HepG2 (cell line): ENCODE measurements around the gene CHST14. TPM values are rescaled to one million over a fixed set of nuclear protein-coding genes. Genes with fewer than 3 reads are reported as not detected.

Experiments
- ATAC-seq: fragments of 200-7000 bp; cut with Tn5 transposase; 3 replicates; pipeline ENCODE4 v1.9.1; 2020; ENCODE audit warnings: mild to moderate bottlenecking, moderate library complexity
- BruUV-seq: library from RNA; stranded (reverse); fragments of 400-500 nt; replicated peaks from 2 replicates; lab custom pipeline; 2021; lab: Mats Ljungman, UMichigan
- CTCF ChIA-PET: fragments of 300-600 bp; formaldehyde crosslinking; extraction: SDS; loops from one replicate; lab custom pipeline; 2021; ENCODE audit warnings: low total read pairs, inconsistent platforms, low intra/inter-chr PET ratio; lab: Yijun Ruan, JAX
- POLR2A ChIA-PET: fragments of 350-600 bp; sonication (Branson Sonifier 250); formaldehyde crosslinking; loops from one replicate; lab custom pipeline; 2020; ENCODE audit warnings: antibody characterized with exemption, inconsistent platforms; lab: Yijun Ruan, JAX
- DNase-seq: peaks from one replicate; pipeline ENCODE4 v3.0.0-alpha.2; 2015; ENCODE audit warnings: low spot score
- FAIRE-seq: peaks from 3 replicates; lab custom pipeline; 2011; peaks lifted over from hg19 to GRCh38; lab: Jason Lieb, UNC
- H2AFZ ChIP-seq: one replicate; pipeline ENCODE4 v1.6.1; 2011; ENCODE audit warnings: low read length, inconsistent platforms
- H3K27ac ChIP-seq: fragments of 300-600 bp; 3 replicates; pipeline ENCODE4 v1.8.0; 2011; ENCODE audit warnings: mixed run types, mild to moderate bottlenecking, mixed read lengths, low read length, inconsistent platforms; ENCODE audit not compliant: insufficient read depth; ENCODE audit errors: extremely low read length
- H3K27me3 ChIP-seq, 2 experiments: fragments of 200-600 bp in 1 of 2; 2 replicates in 1 of 2; 3 replicates in 1 of 2; pipeline versions ENCODE4 v1.6.0 to v1.8.0; 2011; ENCODE audit warnings: low read length in 2 of 2, mild to moderate bottlenecking in 2 of 2, moderate library complexity in 2 of 2, inconsistent platforms in 1 of 2; ENCODE audit not compliant: insufficient read depth in 2 of 2, control insufficient read depth in 1 of 2
- H3K36me3 ChIP-seq, 2 experiments: fragments of 200-600 bp in 1 of 2; replicated peaks in 1 of 2; 2 replicates in 1 of 2; 3 replicates in 1 of 2; pipeline versions ENCODE4 v1.5.1 to v1.8.0; 2011; ENCODE audit warnings: low read length in 2 of 2, inconsistent platforms in 1 of 2; ENCODE audit not compliant: insufficient read depth in 2 of 2, control insufficient read depth in 1 of 2
- H3K4me1 ChIP-seq: 2 replicates; pipeline ENCODE4 v1.5.1; 2012; ENCODE audit warnings: low read length, inconsistent platforms; ENCODE audit not compliant: insufficient read depth
- H3K4me2 ChIP-seq: 2 replicates; pipeline ENCODE4 v1.6.0; 2011; ENCODE audit warnings: low read depth, low read length, inconsistent platforms
- H3K4me3 ChIP-seq, 3 experiments: fragments of 200-600 bp in 1 of 3; sonication (generic), shearing (Covaris generic) in 1 of 3; replicated peaks in 1 of 3; 2 replicates each; pipeline ENCODE4 v1.5.1; 2011 to 2016; ENCODE audit warnings: low read length in 3 of 3, inconsistent platforms in 2 of 3, low read depth in 2 of 3, mild to moderate bottlenecking in 2 of 3, control low read depth in 1 of 3, mixed read lengths in 1 of 3; ENCODE audit not compliant: insufficient read depth in 1 of 3
- H3K79me2 ChIP-seq: one replicate; pipeline ENCODE4 v1.6.1; 2011; ENCODE audit warnings: low read length, inconsistent platforms; ENCODE audit not compliant: insufficient read depth
- H3K9ac ChIP-seq: 2 replicates; pipeline ENCODE4 v1.6.0; 2011; ENCODE audit warnings: mild to moderate bottlenecking, low read depth, low read length, inconsistent platforms; ENCODE audit not compliant: insufficient read depth
- H3K9me3 ChIP-seq: 2 replicates; pipeline ENCODE4 v1.5.1; 2012; ENCODE audit warnings: mild to moderate bottlenecking, low read length
- H4K20me1 ChIP-seq: 2 replicates; pipeline ENCODE4 v1.6.0; 2011; ENCODE audit warnings: inconsistent platforms, mild to moderate bottlenecking, low read length, moderate library complexity; ENCODE audit not compliant: insufficient read depth
- AGO2 ChIP-seq: fragments of 200-400 bp; formaldehyde crosslinking; optimal IDR thresholded peaks from 2 replicates; pipeline ENCODE3; 2017; ENCODE audit warnings: mild to moderate bottlenecking, low read depth, low read length, moderate library complexity
- NR2F2 ChIP-seq: IDR thresholded peaks from 2 replicates; pipeline ENCODE4 v1.6.1; 2012; ENCODE audit warnings: low read depth, inconsistent platforms, borderline replicate concordance
- ZFP90 ChIP-seq: sonication (generic); formaldehyde crosslinking; IDR thresholded peaks from 2 replicates; pipeline ENCODE4 v1.8.0; 2022; ENCODE audit warnings: missing genetic modification reagents, mild to moderate bottlenecking, inconsistent platforms, borderline replicate concordance
- ZNF629 ChIP-seq: sonication (generic); formaldehyde crosslinking; conservative IDR thresholded peaks from 2 replicates; pipeline ENCODE4 v1.5.0; 2020; ENCODE audit warnings: missing genetic modification reagents
- WGBS: methylation state at CpG from one replicate; pipeline ENCODE4 v1.1.6; 2017; ENCODE audit warnings: low lambda C conversion rate; 5-methylcytosine and 5-hydroxymethylcytosine counted together
- in situ Hi-C: cut with HindIII; loops from 2 replicates; pipeline ENCODE4 v1.10.0; 2017; ENCODE audit warnings: low pct_unique_long_range_greater_than_20kb; ENCODE audit not compliant: extremely low pct_ligation_motif_present
- intact Hi-C: fragments of 100-400 bp; cut with micrococcal nuclease; formaldehyde crosslinking; loops from one replicate; pipeline ENCODE4 v1.10.0; 2022; ENCODE audit not compliant: unreplicated experiment
- polyA plus RNA-seq, 8 experiments: library from polyadenylated mRNA; depleted of rRNA in 3 of 8; stranded (reverse) in 7 of 8; unstranded in 1 of 8; fragments of >200 nt; fragmentation: Illumina TruSeq in 4 of 8; extraction: Trizol in 4 of 8; gene quantifications; 2 replicates each; pipeline versions ENCODE4 v1.2.1 to v1.2.3, GENCODE V29; 2011 to 2016; ENCODE audit warnings: low read depth in 4 of 8, missing spikeins in 1 of 8, mixed read lengths in 1 of 8; ENCODE audit not compliant: insufficient read depth in 1 of 8
- total RNA-seq, 5 experiments: library from RNA; depleted of rRNA; stranded (reverse); fragments of >200 nt; fragmentation: Illumina TruSeq; extraction: Trizol; gene quantifications; 2 replicates each; pipeline ENCODE4 v1.2.3, GENCODE V29; 2016; ENCODE audit warnings: low read depth in 1 of 5
- TF ChIP-seq, protein P1 (sequence below): IDR thresholded peaks from 2 replicates; pipeline ENCODE4 v1.6.1; 2018; ENCODE audit warnings: missing genetic modification reagents, mild to moderate bottlenecking, missing compliant biosample characterization
- TF ChIP-seq, protein P2 (sequence below): sonication (generic); formaldehyde crosslinking; IDR thresholded peaks from 2 replicates; pipeline ENCODE4 v1.5.0; 2020; ENCODE audit warnings: mild to moderate bottlenecking, low read depth, missing genetic modification reagents, borderline replicate concordance
- TF ChIP-seq, protein P3 (sequence below): sonication (generic); formaldehyde crosslinking; IDR thresholded peaks from 2 replicates; pipeline ENCODE4 v1.4.0; 2020; ENCODE audit warnings: missing genetic modification reagents

CHST14 gene
- total and polyA plus RNA-seq, 2 of the 13 experiments (the other 11 are each of a cell fraction or from before 2014, with no cell fraction given) = 8.9 to 12.4 TPM

DNA sequence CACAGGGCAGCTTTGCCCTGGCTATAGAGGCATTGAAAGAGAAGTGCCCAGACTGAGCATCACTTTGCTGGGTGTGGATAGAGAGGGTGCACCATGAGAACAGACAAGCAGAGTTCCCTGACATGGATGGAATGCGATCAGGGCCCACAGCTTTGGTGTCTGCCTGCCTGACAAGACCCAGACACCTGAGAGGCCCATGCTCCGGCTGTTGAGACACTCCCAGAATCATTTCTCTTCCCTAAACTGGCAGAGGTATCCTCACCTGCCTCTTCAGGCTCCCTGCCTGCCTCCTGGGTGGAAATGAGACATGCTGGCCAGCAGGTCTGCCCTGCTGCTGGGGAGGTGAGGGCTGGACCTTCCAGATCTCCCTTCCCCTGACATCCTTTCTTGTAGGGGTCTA lies 10.4 kb upstream of the CHST14 start (continued):
- TF ChIP-seq, protein P1, sequence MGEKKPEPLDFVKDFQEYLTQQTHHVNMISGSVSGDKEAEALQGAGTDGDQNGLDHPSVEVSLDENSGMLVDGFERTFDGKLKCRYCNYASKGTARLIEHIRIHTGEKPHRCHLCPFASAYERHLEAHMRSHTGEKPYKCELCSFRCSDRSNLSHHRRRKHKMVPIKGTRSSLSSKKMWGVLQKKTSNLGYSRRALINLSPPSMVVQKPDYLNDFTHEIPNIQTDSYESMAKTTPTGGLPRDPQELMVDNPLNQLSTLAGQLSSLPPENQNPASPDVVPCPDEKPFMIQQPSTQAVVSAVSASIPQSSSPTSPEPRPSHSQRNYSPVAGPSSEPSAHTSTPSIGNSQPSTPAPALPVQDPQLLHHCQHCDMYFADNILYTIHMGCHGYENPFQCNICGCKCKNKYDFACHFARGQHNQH (CRISPR knock-in tag) = no peak
- no peak for TF ChIP-seq NR2F2
- TF ChIP-seq, all 625 proteins: peak for 0

DNA sequence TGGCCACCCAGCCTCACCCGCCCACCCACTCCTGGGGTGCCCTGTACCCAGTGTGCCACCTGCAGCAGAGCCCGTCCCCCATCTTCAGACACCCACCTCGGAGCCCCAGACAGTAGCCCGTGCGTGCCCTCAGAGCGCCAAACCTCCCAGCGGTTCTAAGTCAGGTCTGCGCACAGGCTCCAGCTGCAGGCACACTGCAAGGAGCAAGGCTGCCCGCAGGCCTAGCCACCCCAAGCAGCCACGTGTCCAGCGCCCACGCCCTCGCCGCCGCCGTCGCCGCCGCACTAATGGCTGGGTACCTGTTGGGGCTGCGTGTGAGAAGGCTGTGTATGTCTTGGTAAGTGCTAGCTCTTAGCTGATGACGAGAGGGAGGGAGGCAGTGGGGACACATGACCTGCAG lies 8.8 kb upstream of the CHST14 start:
- no peak for FAIRE-seq
- in situ Hi-C loops = no loop called here
- Histone ChIP-seq H3K9me3 (no peaks in the 10 kb centered on the region), H3K4me1 (peaks cover 4% of the 10 kb centered on the region), H3K36me3 (peaks cover 25 to 45% of the 10 kb centered on the region in 2 experiments; a peak in 4 of 5 replicates), H3K4me3 (no peak overlapping the region), H2AFZ (no peak overlapping the region), H3K27ac (no peak overlapping the region), H3K27me3 (no peaks in the 10 kb centered on the region), H3K79me2 (peaks cover 2% of the 10 kb centered on the region), H3K4me2 (no peak overlapping the region), H3K9ac (no peak overlapping the region), H4K20me1 (no peaks in the 10 kb centered on the region)
- ChIA-PET CTCF (no interaction called here), POLR2A (no interaction called here)
- ATAC-seq = no peak
- TF ChIP-seq, protein P2, sequence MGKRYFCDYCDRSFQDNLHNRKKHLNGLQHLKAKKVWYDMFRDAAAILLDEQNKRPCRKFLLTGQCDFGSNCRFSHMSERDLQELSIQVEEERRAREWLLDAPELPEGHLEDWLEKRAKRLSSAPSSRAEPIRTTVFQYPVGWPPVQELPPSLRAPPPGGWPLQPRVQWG (CRISPR knock-in tag) = no peak
- TF ChIP-seq AGO2 = peak; percentile 56
- no peak for DNase-seq
- WGBS = 98% methylated on average over 17 of the region's 21 CpGs
- no TSS peak for BruUV-seq
- intact Hi-C loops = no loop called here

DNA sequence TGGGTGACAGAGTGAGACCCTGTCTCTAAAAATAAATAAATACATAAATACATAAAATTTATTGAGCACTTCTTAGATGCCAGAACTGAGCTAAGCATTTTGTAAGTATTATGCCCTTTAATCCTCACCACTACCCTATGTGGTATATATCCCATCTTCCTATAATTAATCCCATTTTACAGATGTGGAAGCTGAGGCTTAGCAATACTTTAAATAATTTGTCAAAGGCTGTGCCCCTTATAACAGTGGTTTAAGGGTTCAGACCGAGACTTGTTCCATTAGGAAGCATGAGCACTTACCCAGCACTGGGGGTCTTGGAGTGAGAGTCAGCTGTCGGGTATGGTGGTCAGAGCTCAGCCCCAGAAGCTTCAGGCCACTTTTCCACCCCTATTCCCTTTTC lies 7.5 kb upstream of the CHST14 start:
- no TSS peak for BruUV-seq
- Histone ChIP-seq H3K27me3 (no peaks in the 10 kb centered on the region), H4K20me1 (no peaks in the 10 kb centered on the region), H3K4me1 (no peaks in the 10 kb centered on the region)
- ATAC-seq = no peak
- TF ChIP-seq, protein P3, sequence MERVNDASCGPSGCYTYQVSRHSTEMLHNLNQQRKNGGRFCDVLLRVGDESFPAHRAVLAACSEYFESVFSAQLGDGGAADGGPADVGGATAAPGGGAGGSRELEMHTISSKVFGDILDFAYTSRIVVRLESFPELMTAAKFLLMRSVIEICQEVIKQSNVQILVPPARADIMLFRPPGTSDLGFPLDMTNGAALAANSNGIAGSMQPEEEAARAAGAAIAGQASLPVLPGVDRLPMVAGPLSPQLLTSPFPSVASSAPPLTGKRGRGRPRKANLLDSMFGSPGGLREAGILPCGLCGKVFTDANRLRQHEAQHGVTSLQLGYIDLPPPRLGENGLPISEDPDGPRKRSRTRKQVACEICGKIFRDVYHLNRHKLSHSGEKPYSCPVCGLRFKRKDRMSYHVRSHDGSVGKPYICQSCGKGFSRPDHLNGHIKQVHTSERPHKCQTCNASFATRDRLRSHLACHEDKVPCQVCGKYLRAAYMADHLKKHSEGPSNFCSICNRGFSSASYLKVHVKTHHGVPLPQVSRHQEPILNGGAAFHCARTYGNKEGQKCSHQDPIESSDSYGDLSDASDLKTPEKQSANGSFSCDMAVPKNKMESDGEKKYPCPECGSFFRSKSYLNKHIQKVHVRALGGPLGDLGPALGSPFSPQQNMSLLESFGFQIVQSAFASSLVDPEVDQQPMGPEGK (CRISPR knock-in tag) = no peak
- TF ChIP-seq ZFP90 (CRISPR knock-in tag) = no peak
- peak; percentile 66 for TF ChIP-seq ZNF629
- TF ChIP-seq, all 625 proteins: peak for 1
- CTCF ChIA-PET = no interaction called here
- Histone ChIP-seq H3K36me3 (peaks cover 25 to 45% of the 10 kb centered on the region in 2 experiments; a peak in 4 of 5 replicates), H3K9me3 (no peaks in the 10 kb centered on the region), H2AFZ (no peak overlapping the region), H3K79me2 (peaks cover 2% of the 10 kb centered on the region), H3K9ac (no peak overlapping the region), H3K27ac (no peak overlapping the region), H3K4me2 (no peak overlapping the region), H3K4me3 (no peak overlapping the region)
- FAIRE-seq = no peak
- in situ Hi-C loops = no loop called here
- 75% methylated on average over 2 of the region's 2 CpGs for WGBS
- no peak for DNase-seq
- intact Hi-C loops = no loop called here
- POLR2A ChIA-PET = no interaction called here
